Fibroblast of gingiva (primary cell): ENCODE measurements around the gene UBALD2.
"Not testable (repeated sequence)": the region's sequence is repeated elsewhere in the genome, so short reads cannot be mapped to it uniquely, and the experiment has no call there.

Experiments
- DNase-seq: peaks from one replicate; pipeline ENCODE4 v3.0.0-alpha.2; 2011; ENCODE audit warnings: low read depth

UBALD2 gene

GRCh38 chr17:76264755-76265623, at the start of gene UBALD2:
Gene UBALD2, plus strand, starts transcription at chr17:76265348. Its CDS starts 158 bp downstream, at chr17:76265506.
- DNase-seq: peak; percentile 100

- no peak for DNase-seq
Observed at GRCh38 chr17:76217081-76217480, 48.1 kb upstream of the UBALD2 start.

- no peak for DNase-seq
Observed at GRCh38 chr17:76219670-76220383, 45.3 kb upstream of the UBALD2 start.

- DNase-seq: no peak
Observed at GRCh38 chr17:76223802-76224201, 41.3 kb upstream of the UBALD2 start.

GRCh38 chr17:76225373-76226086, 39.6 kb upstream of the UBALD2 start:
- not testable (repeated sequence) for DNase-seq

- not testable (repeated sequence) for DNase-seq
Observed at GRCh38 chr17:76226749-76227148, 38.4 kb upstream of the UBALD2 start.

- DNase-seq: peak; percentile 93
Observed at GRCh38 chr17:76232342-76232741, 32.8 kb upstream of the UBALD2 start.

- DNase-seq: no peak
Observed at GRCh38 chr17:76233588-76234353, 31.4 kb upstream of the UBALD2 start.

GRCh38 chr17:76234354-76234679, 30.8 kb upstream of the UBALD2 start:
- no peak for DNase-seq

- DNase-seq: no peak
Observed at GRCh38 chr17:76235883-76236282, 29.3 kb upstream of the UBALD2 start.

GRCh38 chr17:76236603-76237002, 28.5 kb upstream of the UBALD2 start:
- no peak for DNase-seq

- no peak for DNase-seq
Observed at GRCh38 chr17:76237859-76238313, 27.3 kb upstream of the UBALD2 start.

GRCh38 chr17:76238847-76239537, 26.2 kb upstream of the UBALD2 start:
- no peak for DNase-seq

- DNase-seq: no peak
Observed at GRCh38 chr17:76239538-76240274, 25.4 kb upstream of the UBALD2 start.

- DNase-seq: peak; percentile 43
Observed at GRCh38 chr17:76240461-76241203, 24.5 kb upstream of the UBALD2 start, which contains the start of gene RNF157. Gene RNF157, minus strand, starts transcription at chr17:76240493. Its CDS starts 253 bp downstream, at chr17:76240240.

- DNase-seq: no peak
Observed at GRCh38 chr17:76241204-76241538, 24.0 kb upstream of the UBALD2 start.

- DNase-seq: no peak
Observed at GRCh38 chr17:76241691-76242255, 23.4 kb upstream of the UBALD2 start.

- peak; percentile 54 for DNase-seq
Observed at GRCh38 chr17:76243826-76244679, 21.1 kb upstream of the UBALD2 start.
